HepG2 (cell line): ENCODE results near the gene EPHA2. TPM values are rescaled to one million over a fixed set of nuclear protein-coding genes. Genes with fewer than 3 reads are reported as not detected.
A peak's percentile ranks its signal among the peaks of the same experiment; 100 is the strongest.

Source experiments
- DNMT1 ChIP-seq: sonication (generic); formaldehyde crosslinking; IDR thresholded peaks from 2 replicates; pipeline ENCODE4 v1.5.1; 2020; ENCODE audit warnings: mild to moderate bottlenecking, missing genetic modification reagents
- NBN ChIP-seq: fragments of 450-650 bp; conservative IDR thresholded peaks from 2 replicates; pipeline ENCODE4 v1.6.1; 2017
- PHF5A ChIP-seq: IDR thresholded peaks from one replicate; pipeline ENCODE4 v1.6.1; 2018; ENCODE audit warnings: low read depth, missing genetic modification reagents; ENCODE audit not compliant: unreplicated experiment
- POLR2AphosphoS5 ChIP-seq: IDR thresholded peaks from 2 replicates; pipeline ENCODE4 v1.6.1; 2012; ENCODE audit warnings: low read depth, low read length
- ZFY ChIP-seq: sonication (generic); formaldehyde crosslinking; IDR thresholded peaks from 2 replicates; pipeline ENCODE4 v1.4.0; 2020; ENCODE audit warnings: missing genetic modification reagents
- ZNF547 ChIP-seq: sonication (generic); formaldehyde crosslinking; IDR thresholded peaks from 2 replicates; pipeline ENCODE4 v1.5.1; 2020; ENCODE audit warnings: mild to moderate bottlenecking, missing genetic modification reagents
- ZNF563 ChIP-seq: sonication (generic); formaldehyde crosslinking; IDR thresholded peaks from 2 replicates; pipeline ENCODE4 v1.8.0; 2022; ENCODE audit warnings: mild to moderate bottlenecking, moderate library complexity, missing genetic modification reagents
- ZNF772 ChIP-seq: sonication (generic); formaldehyde crosslinking; IDR thresholded peaks from 2 replicates; pipeline ENCODE4 v1.5.0; 2020; ENCODE audit warnings: mild to moderate bottlenecking, missing genetic modification reagents
- polyA plus RNA-seq, 8 experiments: library from polyadenylated mRNA; depleted of rRNA in 3 of 8; stranded (reverse) in 7 of 8; unstranded in 1 of 8; fragments of >200 nt; fragmentation: Illumina TruSeq in 4 of 8; extraction: Trizol in 4 of 8; gene quantifications; 2 replicates each; pipeline versions ENCODE4 v1.2.1 to v1.2.3, GENCODE V29; 2011 to 2016; ENCODE audit warnings: low read depth in 4 of 8, missing spikeins in 1 of 8, mixed read lengths in 1 of 8; ENCODE audit not compliant: insufficient read depth in 1 of 8
- total RNA-seq, 5 experiments: library from RNA; depleted of rRNA; stranded (reverse); fragments of >200 nt; fragmentation: Illumina TruSeq; extraction: Trizol; gene quantifications; 2 replicates each; pipeline ENCODE4 v1.2.3, GENCODE V29; 2016; ENCODE audit warnings: low read depth in 1 of 5
- TF ChIP-seq, protein P1 (sequence below): sonication (generic); formaldehyde crosslinking; IDR thresholded peaks from 2 replicates; pipeline ENCODE4 v1.4.0; 2020; ENCODE audit warnings: missing genetic modification reagents
- TF ChIP-seq, protein P2 (sequence below): sonication (generic); formaldehyde crosslinking; IDR thresholded peaks from 2 replicates; pipeline ENCODE4 v1.5.0; 2020; ENCODE audit warnings: missing genetic modification reagents
- TF ChIP-seq, protein P3 (sequence below): sonication (generic); formaldehyde crosslinking; IDR thresholded peaks from 2 replicates; pipeline ENCODE4 v1.8.0; 2022; ENCODE audit warnings: mild to moderate bottlenecking, missing genetic modification reagents, moderate library complexity
- TF ChIP-seq, protein P4 (sequence below), 2 experiments: sonication (generic) in 1 of 2; formaldehyde crosslinking in 1 of 2; IDR thresholded peaks; 2 replicates each; pipeline versions ENCODE4 v1.6.1 to v1.9.0; 2014 to 2022; ENCODE audit warnings: antibody characterized with exemption in 1 of 2, borderline replicate concordance in 1 of 2, inconsistent platforms in 1 of 2, low read depth in 1 of 2, missing genetic modification reagents in 1 of 2
- TF ChIP-seq, protein P5 (sequence below): IDR thresholded peaks from 2 replicates; pipeline ENCODE4 v1.6.1; 2016; ENCODE audit warnings: missing genetic modification reagents, missing compliant biosample characterization
- TF ChIP-seq, protein P6 (sequence below): sonication (generic); formaldehyde crosslinking; IDR thresholded peaks from 2 replicates; pipeline ENCODE4 v1.4.0; 2020; ENCODE audit warnings: low read depth, missing genetic modification reagents

Gene EPHA2
- total and polyA plus RNA-seq, 2 of the 13 experiments (the other 11 are each of a cell fraction or from before 2014, with no cell fraction given) = 33.6 to 53.6 TPM

DNA sequence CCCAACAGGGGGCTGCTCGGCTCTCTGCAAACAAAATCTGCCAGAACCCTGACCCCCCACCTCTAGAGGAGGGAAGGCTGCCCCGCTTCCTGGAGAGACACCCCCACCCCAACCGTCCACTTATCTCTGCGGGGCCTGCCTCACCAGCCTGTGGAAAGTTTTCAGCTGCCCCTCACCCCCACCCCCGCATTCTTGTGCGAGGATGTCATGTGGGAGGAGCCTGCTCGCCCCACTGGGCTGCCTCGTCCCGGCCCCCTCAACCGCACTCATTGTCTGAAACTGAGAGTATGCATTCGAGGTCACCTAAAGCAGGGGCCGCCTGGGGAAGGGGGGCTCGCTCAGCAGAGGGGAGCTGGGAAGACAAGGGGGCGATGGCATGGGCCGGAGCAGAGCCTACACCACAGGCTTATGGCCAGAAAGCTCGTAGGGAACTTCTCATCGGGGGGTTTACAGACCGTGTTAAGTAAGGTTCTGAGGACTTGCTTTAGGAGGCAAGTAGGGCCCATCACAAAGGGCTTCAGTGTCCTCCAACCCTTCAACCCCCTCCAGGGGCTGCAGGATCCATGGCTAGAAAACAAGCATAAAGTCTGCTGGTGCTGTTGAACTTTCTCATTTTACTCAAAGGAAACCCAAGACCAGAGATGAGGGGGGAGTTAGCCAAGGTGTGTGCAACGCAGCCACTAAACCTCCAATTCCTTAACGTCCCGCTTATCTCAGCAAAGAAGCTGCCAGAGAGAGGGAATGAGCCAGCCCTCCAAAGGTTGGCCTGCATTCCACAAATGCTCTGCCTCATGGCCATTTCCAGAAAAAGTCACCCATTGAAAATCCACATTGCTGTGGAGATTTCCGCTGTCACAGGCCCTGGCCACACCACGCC lies 9.4 kb downstream of the EPHA2 start (continued):
- TF ChIP-seq, protein P1, sequence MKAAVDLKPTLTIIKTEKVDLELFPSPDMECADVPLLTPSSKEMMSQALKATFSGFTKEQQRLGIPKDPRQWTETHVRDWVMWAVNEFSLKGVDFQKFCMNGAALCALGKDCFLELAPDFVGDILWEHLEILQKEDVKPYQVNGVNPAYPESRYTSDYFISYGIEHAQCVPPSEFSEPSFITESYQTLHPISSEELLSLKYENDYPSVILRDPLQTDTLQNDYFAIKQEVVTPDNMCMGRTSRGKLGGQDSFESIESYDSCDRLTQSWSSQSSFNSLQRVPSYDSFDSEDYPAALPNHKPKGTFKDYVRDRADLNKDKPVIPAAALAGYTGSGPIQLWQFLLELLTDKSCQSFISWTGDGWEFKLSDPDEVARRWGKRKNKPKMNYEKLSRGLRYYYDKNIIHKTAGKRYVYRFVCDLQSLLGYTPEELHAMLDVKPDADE (CRISPR knock-in tag) = no peak
- no peak; the same call in 1 of the 2 replicates for TF ChIP-seq ZFY (CRISPR knock-in tag)
- no peak; the same call in 1 of the 2 replicates for TF ChIP-seq ZNF772 (CRISPR knock-in tag)
- TF ChIP-seq NBN = no peak
- TF ChIP-seq ZNF563 (CRISPR knock-in tag) = no peak
- peak; percentile 64 for TF ChIP-seq ZNF547 (CRISPR knock-in tag)
- TF ChIP-seq, protein P2, sequence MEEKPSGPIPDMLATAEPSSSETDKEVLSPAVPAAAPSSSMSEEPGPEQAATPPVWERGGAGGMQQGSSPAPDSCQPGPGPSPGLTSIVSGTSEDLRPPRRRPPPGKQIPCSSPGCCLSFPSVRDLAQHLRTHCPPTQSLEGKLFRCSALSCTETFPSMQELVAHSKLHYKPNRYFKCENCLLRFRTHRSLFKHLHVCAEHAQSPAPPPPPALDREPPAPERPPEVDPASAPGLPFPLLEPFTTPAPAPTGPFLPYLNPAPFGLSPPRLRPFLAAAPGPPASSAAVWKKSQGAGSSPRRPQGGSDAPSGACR (CRISPR knock-in tag) = no peak
- 0 out of 2 replicates have a peak, but pooled peaks have one; percentile 37 for TF ChIP-seq POLR2AphosphoS5
- TF ChIP-seq, protein P3, sequence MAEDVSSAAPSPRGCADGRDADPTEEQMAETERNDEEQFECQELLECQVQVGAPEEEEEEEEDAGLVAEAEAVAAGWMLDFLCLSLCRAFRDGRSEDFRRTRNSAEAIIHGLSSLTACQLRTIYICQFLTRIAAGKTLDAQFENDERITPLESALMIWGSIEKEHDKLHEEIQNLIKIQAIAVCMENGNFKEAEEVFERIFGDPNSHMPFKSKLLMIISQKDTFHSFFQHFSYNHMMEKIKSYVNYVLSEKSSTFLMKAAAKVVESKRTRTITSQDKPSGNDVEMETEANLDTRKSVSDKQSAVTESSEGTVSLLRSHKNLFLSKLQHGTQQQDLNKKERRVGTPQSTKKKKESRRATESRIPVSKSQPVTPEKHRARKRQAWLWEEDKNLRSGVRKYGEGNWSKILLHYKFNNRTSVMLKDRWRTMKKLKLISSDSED (CRISPR knock-in tag) = no peak
- no peak for TF ChIP-seq DNMT1 (CRISPR knock-in tag)
- TF ChIP-seq, protein P4, sequence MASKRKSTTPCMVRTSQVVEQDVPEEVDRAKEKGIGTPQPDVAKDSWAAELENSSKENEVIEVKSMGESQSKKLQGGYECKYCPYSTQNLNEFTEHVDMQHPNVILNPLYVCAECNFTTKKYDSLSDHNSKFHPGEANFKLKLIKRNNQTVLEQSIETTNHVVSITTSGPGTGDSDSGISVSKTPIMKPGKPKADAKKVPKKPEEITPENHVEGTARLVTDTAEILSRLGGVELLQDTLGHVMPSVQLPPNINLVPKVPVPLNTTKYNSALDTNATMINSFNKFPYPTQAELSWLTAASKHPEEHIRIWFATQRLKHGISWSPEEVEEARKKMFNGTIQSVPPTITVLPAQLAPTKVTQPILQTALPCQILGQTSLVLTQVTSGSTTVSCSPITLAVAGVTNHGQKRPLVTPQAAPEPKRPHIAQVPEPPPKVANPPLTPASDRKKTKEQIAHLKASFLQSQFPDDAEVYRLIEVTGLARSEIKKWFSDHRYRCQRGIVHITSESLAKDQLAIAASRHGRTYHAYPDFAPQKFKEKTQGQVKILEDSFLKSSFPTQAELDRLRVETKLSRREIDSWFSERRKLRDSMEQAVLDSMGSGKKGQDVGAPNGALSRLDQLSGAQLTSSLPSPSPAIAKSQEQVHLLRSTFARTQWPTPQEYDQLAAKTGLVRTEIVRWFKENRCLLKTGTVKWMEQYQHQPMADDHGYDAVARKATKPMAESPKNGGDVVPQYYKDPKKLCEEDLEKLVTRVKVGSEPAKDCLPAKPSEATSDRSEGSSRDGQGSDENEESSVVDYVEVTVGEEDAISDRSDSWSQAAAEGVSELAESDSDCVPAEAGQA (IDR thresholded peaks at IDR 0.05; ENCODE audit: low read depth) = no peak
- TF ChIP-seq, protein P4 (CRISPR knock-in tag; IDR thresholded peaks at IDR 0.05; ENCODE audit: borderline replicate concordance) = no peak
- TF ChIP-seq, protein P5, sequence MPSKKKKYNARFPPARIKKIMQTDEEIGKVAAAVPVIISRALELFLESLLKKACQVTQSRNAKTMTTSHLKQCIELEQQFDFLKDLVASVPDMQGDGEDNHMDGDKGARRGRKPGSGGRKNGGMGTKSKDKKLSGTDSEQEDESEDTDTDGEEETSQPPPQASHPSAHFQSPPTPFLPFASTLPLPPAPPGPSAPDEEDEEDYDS (CRISPR knock-in tag) = peak; percentile 72
- no peak for TF ChIP-seq PHF5A (CRISPR knock-in tag)
- TF ChIP-seq, protein P6, sequence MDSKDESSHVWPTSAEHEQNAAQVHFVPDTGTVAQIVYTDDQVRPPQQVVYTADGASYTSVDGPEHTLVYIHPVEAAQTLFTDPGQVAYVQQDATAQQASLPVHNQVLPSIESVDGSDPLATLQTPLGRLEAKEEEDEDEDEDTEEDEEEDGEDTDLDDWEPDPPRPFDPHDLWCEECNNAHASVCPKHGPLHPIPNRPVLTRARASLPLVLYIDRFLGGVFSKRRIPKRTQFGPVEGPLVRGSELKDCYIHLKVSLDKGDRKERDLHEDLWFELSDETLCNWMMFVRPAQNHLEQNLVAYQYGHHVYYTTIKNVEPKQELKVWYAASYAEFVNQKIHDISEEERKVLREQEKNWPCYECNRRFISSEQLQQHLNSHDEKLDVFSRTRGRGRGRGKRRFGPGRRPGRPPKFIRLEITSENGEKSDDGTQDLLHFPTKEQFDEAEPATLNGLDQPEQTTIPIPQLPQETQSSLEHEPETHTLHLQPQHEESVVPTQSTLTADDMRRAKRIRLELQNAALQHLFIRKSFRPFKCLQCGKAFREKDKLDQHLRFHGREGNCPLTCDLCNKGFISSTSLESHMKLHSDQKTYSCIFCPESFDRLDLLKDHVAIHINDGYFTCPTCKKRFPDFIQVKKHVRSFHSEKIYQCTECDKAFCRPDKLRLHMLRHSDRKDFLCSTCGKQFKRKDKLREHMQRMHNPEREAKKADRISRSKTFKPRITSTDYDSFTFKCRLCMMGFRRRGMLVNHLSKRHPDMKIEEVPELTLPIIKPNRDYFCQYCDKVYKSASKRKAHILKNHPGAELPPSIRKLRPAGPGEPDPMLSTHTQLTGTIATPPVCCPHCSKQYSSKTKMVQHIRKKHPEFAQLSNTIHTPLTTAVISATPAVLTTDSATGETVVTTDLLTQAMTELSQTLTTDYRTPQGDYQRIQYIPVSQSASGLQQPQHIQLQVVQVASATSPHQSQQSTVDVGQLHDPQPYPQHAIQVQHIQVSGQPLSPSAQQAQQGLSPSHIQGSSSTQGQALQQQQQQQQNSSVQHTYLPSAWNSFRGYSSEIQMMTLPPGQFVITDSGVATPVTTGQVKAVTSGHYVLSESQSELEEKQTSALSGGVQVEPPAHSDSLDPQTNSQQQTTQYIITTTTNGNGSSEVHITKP (CRISPR knock-in tag) = peak; percentile 49; the same call in 1 of the 2 replicates
